Measurements from ENCODE around the gene FBXL7. TPM values are rescaled to one million over a fixed set of nuclear protein-coding genes. Genes with fewer than 3 reads are reported as not detected.

The FBXL7 gene
- polyA plus RNA-seq, 3 donors = not detected

- Mint-ChIP-seq H3K27me3 (ENCODE audit: low read depth in 3 of 3) (no peaks in the 10 kb centered on the region), H3K9me3 (peaks cover 13 to 30% (median 14%) of the 10 kb centered on the region in 7 donors), H3K27ac (no peak overlapping the region), H3K4me3 (no peak overlapping the region), H3K36me3 (no peaks in the 10 kb centered on the region), H3K4me1 (no peaks in the 10 kb centered on the region)
- H3K36me3 ChIP-seq (replicated peaks in 1 of 2; ENCODE audit: control insufficient read depth in 1 of 2, insufficient read depth in 2 of 2, low read length in 2 of 2) = no peaks in the 10 kb centered on the region
- peaks cover 41 to 43% of the 10 kb centered on the region in 2 donors for H3K9me3 ChIP-seq (replicated peaks in 1 of 2; ENCODE audit: control insufficient read depth in 1 of 2, insufficient read depth in 1 of 2, low read length in 2 of 2)
- no peak for TF ChIP-seq CTCF (IDR thresholded peaks at IDR 0.05)
- H2AFZ ChIP-seq (ENCODE audit: insufficient read depth, low read depth, low read length, poor library complexity, severe bottlenecking) = no peak overlapping the region
- no peak overlapping the region for H3K9ac ChIP-seq (ENCODE audit: insufficient read depth, low read length, poor library complexity, severe bottlenecking)
- no CpG with 5 or more reads among the region's 3 CpGs for WGBS (ENCODE audit: insufficient coverage)
- H3K4me2 ChIP-seq (replicated peaks; ENCODE audit: extremely low read depth, low read length, poor library complexity, severe bottlenecking) = no peak overlapping the region
- no peaks in the 10 kb centered on the region for H4K20me1 ChIP-seq (ENCODE audit: insufficient read depth, low read length)
- no peaks in the 10 kb centered on the region for H3K79me2 ChIP-seq (ENCODE audit: insufficient read depth, low read length)
- intact Hi-C loops (cut with micrococcal nuclease) = no loop called here
- no peaks in the 10 kb centered on the region for H3K27me3 ChIP-seq (ENCODE audit: control insufficient read depth in 2 of 2, insufficient read depth in 2 of 2, low read length in 2 of 2)
- H3K27ac ChIP-seq (ENCODE audit: low read depth in 1 of 2, low read length in 2 of 2) = no peak overlapping the region
- DNase-seq = no peak
- no peak overlapping the region for H3K4me3 ChIP-seq (replicated peaks in 1 of 3; ENCODE audit: low read depth in 2 of 3, low read length in 3 of 3)
- no peaks in the 10 kb centered on the region for H3K4me1 ChIP-seq (ENCODE audit: control insufficient read depth in 1 of 2, insufficient read depth in 2 of 2, low read length in 2 of 2)
These were observed 79.4 kb downstream of the FBXL7 start for GRCh38 chr5:15579193-15579990.

GRCh38 chr5:15584528-15584927 is 84.5 kb downstream of the FBXL7 start:
- no peaks in the 10 kb centered on the region for H3K27me3 ChIP-seq (ENCODE audit: control insufficient read depth in 2 of 2, insufficient read depth in 2 of 2, low read length in 2 of 2)
- H3K9me3 ChIP-seq (replicated peaks in 1 of 2; ENCODE audit: control insufficient read depth in 1 of 2, insufficient read depth in 1 of 2, low read length in 2 of 2) = peaks cover 41 to 44% of the 10 kb centered on the region in 2 donors
- H4K20me1 ChIP-seq (ENCODE audit: insufficient read depth, low read length) = no peaks in the 10 kb centered on the region
- peaks cover 14 to 26% (median 22%) of the 10 kb centered on the region in 7 donors for H3K9me3 Mint-ChIP-seq
- no peak overlapping the region for H3K4me2 ChIP-seq (replicated peaks; ENCODE audit: extremely low read depth, low read length, poor library complexity, severe bottlenecking)
- H3K36me3 ChIP-seq (replicated peaks in 1 of 2; ENCODE audit: control insufficient read depth in 1 of 2, insufficient read depth in 2 of 2, low read length in 2 of 2) = no peaks in the 10 kb centered on the region
- H3K4me3 Mint-ChIP-seq = no peak overlapping the region
- no peak overlapping the region for H3K27ac Mint-ChIP-seq
- WGBS (ENCODE audit: insufficient coverage) = no CpG with 5 or more reads among the region's 1 CpG
- H3K9ac ChIP-seq (ENCODE audit: insufficient read depth, low read length, poor library complexity, severe bottlenecking) = no peak overlapping the region
- no peaks in the 10 kb centered on the region for H3K36me3 Mint-ChIP-seq
- DNase-seq = no peak
- H3K79me2 ChIP-seq (ENCODE audit: insufficient read depth, low read length) = no peaks in the 10 kb centered on the region
- no peaks in the 10 kb centered on the region for H3K4me1 Mint-ChIP-seq
- H3K4me3 ChIP-seq (replicated peaks in 1 of 3; ENCODE audit: low read depth in 2 of 3, low read length in 3 of 3) = no peak overlapping the region
- H3K27me3 Mint-ChIP-seq (ENCODE audit: low read depth in 3 of 3) = no peaks in the 10 kb centered on the region
- no peak for TF ChIP-seq CTCF (IDR thresholded peaks at IDR 0.05)
- intact Hi-C loops (cut with micrococcal nuclease) = no loop called here
- no peak overlapping the region for H3K27ac ChIP-seq (ENCODE audit: low read depth in 1 of 2, low read length in 2 of 2)
- H3K4me1 ChIP-seq (ENCODE audit: control insufficient read depth in 1 of 2, insufficient read depth in 2 of 2, low read length in 2 of 2) = no peaks in the 10 kb centered on the region
- H2AFZ ChIP-seq (ENCODE audit: insufficient read depth, low read depth, low read length, poor library complexity, severe bottlenecking) = no peak overlapping the region

Measured in CD14-positive monocyte (primary cell).